GM23338 (cell line): ENCODE results near the gene KLF1.

Experiments used
- CREB1 ChIP-seq: fragments of 250-450 bp; sonication (Bioruptor Pico); IDR thresholded peaks from 2 replicates; pipeline ENCODE4 v1.5.0; 2020; ENCODE audit warnings: low read depth, mild to moderate bottlenecking, moderate library complexity
- EZH2 ChIP-seq: fragments of 200-600 bp; sonication (generic); IDR thresholded peaks from one replicate; pipeline ENCODE4 v1.8.0; 2017; ENCODE audit warnings: antibody characterized with exemption, mild to moderate bottlenecking, low read depth; ENCODE audit not compliant: unreplicated experiment
- JUNB ChIP-seq: IDR thresholded peaks from one replicate; pipeline ENCODE4 v1.6.1; 2016; ENCODE audit warnings: antibody characterized with exemption; ENCODE audit not compliant: unreplicated experiment
- NANOG ChIP-seq: IDR thresholded peaks from 2 replicates; pipeline ENCODE4 v1.6.1; 2016; ENCODE audit warnings: antibody characterized with exemption, borderline replicate concordance
- POLR2AphosphoS5 ChIP-seq: IDR thresholded peaks from 2 replicates; pipeline ENCODE4 v1.6.1; 2016; ENCODE audit warnings: antibody characterized with exemption, low read depth
- STAT1 ChIP-seq: IDR thresholded peaks from one replicate; pipeline ENCODE4 v1.6.1; 2016; ENCODE audit warnings: antibody characterized with exemption; ENCODE audit not compliant: unreplicated experiment
- TF ChIP-seq, protein P1 (sequence below), 2 experiments: fragments of 200-600 bp in 1 of 2; sonication (generic) in 1 of 2; conservative IDR thresholded peaks; 2 replicates each; pipeline versions ENCODE4 v1.5.1 to v1.6.1; 2016 to 2017; ENCODE audit warnings: antibody characterized with exemption in 2 of 2, low read depth in 2 of 2, mild to moderate bottlenecking in 2 of 2, moderate library complexity in 1 of 2
- TF ChIP-seq, protein P2 (sequence below): IDR thresholded peaks from one replicate; pipeline ENCODE4 v1.6.1; 2018; ENCODE audit warnings: antibody characterized with exemption; ENCODE audit not compliant: unreplicated experiment

DNA sequence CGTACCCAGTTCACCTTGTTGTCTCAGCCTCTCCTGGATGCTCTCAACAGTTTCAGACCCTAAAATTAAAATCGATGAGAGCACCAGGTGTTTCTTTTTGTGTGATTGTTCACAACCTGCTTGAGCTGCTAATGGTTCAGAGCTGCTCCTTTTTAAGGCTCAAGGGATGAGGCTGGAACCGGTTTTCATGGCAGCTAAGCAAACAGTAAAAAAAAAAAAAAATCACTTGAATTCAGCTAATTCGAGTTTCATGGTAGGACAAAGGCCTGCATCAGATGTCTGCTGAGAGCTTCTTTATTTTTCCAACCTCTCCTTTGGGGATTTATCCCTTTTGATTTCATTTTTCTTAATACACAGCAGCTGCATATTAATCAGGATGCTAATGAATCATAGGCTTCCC lies 25.6 kb upstream of the KLF1 start:
- TF ChIP-seq CREB1 (CRISPR knock-in tag): no peak
- TF ChIP-seq POLR2AphosphoS5: no peak
- TF ChIP-seq, protein P1, sequence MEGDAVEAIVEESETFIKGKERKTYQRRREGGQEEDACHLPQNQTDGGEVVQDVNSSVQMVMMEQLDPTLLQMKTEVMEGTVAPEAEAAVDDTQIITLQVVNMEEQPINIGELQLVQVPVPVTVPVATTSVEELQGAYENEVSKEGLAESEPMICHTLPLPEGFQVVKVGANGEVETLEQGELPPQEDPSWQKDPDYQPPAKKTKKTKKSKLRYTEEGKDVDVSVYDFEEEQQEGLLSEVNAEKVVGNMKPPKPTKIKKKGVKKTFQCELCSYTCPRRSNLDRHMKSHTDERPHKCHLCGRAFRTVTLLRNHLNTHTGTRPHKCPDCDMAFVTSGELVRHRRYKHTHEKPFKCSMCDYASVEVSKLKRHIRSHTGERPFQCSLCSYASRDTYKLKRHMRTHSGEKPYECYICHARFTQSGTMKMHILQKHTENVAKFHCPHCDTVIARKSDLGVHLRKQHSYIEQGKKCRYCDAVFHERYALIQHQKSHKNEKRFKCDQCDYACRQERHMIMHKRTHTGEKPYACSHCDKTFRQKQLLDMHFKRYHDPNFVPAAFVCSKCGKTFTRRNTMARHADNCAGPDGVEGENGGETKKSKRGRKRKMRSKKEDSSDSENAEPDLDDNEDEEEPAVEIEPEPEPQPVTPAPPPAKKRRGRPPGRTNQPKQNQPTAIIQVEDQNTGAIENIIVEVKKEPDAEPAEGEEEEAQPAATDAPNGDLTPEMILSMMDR (conservative IDR thresholded peaks at IDR 0.05; ENCODE audit: low read depth in 2 of 2): no peak
- no peak for TF ChIP-seq EZH2
- no peak for TF ChIP-seq JUNB
- no peak for TF ChIP-seq NANOG
- no peak for TF ChIP-seq STAT1
- TF ChIP-seq, protein P2, sequence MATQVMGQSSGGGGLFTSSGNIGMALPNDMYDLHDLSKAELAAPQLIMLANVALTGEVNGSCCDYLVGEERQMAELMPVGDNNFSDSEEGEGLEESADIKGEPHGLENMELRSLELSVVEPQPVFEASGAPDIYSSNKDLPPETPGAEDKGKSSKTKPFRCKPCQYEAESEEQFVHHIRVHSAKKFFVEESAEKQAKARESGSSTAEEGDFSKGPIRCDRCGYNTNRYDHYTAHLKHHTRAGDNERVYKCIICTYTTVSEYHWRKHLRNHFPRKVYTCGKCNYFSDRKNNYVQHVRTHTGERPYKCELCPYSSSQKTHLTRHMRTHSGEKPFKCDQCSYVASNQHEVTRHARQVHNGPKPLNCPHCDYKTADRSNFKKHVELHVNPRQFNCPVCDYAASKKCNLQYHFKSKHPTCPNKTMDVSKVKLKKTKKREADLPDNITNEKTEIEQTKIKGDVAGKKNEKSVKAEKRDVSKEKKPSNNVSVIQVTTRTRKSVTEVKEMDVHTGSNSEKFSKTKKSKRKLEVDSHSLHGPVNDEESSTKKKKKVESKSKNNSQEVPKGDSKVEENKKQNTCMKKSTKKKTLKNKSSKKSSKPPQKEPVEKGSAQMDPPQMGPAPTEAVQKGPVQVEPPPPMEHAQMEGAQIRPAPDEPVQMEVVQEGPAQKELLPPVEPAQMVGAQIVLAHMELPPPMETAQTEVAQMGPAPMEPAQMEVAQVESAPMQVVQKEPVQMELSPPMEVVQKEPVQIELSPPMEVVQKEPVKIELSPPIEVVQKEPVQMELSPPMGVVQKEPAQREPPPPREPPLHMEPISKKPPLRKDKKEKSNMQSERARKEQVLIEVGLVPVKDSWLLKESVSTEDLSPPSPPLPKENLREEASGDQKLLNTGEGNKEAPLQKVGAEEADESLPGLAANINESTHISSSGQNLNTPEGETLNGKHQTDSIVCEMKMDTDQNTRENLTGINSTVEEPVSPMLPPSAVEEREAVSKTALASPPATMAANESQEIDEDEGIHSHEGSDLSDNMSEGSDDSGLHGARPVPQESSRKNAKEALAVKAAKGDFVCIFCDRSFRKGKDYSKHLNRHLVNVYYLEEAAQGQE: no peak
